H1 (cell line): ENCODE measurements around the gene CTCF. TPM values are rescaled to one million over a fixed set of nuclear protein-coding genes. Genes with fewer than 3 reads are reported as not detected.

Source experiments
- CBX5 ChIP-seq: fragments of 300-800, 300-1000 bp; sonication (generic); IDR thresholded peaks from 2 replicates; pipeline ENCODE4 v1.7.1; 2016; ENCODE audit warnings: antibody characterized with exemption, low read length, low read depth
- CHD7 ChIP-seq: fragments of 300-600 bp; sonication (generic); IDR thresholded peaks from 2 replicates; pipeline ENCODE4 v1.7.1; 2012; ENCODE audit warnings: low read length, moderate library complexity, mild to moderate bottlenecking, inconsistent platforms; ENCODE audit not compliant: insufficient replicate concordance
- MAFK ChIP-seq: IDR thresholded peaks from 2 replicates; pipeline ENCODE4 v1.6.1; 2012; ENCODE audit warnings: low read depth, mild to moderate bottlenecking, improper control_type of control experiment, low read length
- RAD21 ChIP-seq, 2 experiments: IDR thresholded peaks in 1 of 2; conservative IDR thresholded peaks in 1 of 2; 2 replicates each; pipeline ENCODE4 v1.6.1; 2011; ENCODE audit warnings: low read depth in 2 of 2, low read length in 2 of 2, improper control_type of control experiment in 1 of 2, inconsistent platforms in 1 of 2, mild to moderate bottlenecking in 1 of 2, moderate library complexity in 1 of 2
- RXRA ChIP-seq: IDR thresholded peaks from 2 replicates; pipeline ENCODE4 v1.6.1; 2011; ENCODE audit warnings: low read depth, mild to moderate bottlenecking, low read length, moderate library complexity; ENCODE audit not compliant: insufficient read depth
- polyA plus RNA-seq, 7 experiments: library from polyadenylated mRNA; depleted of rRNA in 3 of 7; stranded (reverse) in 5 of 7; unstranded in 2 of 7; fragments of >200 nt in 5 of 7; fragments of 200-250 nt in 2 of 7; gene quantifications; 1 replicate in 5 of 7; 2 replicates in 1 of 7; 4 replicates in 1 of 7; pipeline versions ENCODE4 v1.2.1 to v1.2.3, GENCODE V29; 2011 to 2013; ENCODE audit warnings: missing spikeins in 2 of 7, mixed read lengths in 2 of 7
- total RNA-seq: library from RNA; stranded (reverse); fragmentation: NEBNext Ultra II Directional; extraction: Animal tissue kit (Norgen Biotek cat#: 25700); gene quantifications from 2 replicates; pipeline ENCODE4 v1.2.1, GENCODE V29; 2021

Gene CTCF
- total and polyA plus RNA-seq, 2 of the 8 experiments (the other 6 are each of a cell fraction or from before 2014, with no cell fraction given): 32.4 to 66.0 TPM

DNA sequence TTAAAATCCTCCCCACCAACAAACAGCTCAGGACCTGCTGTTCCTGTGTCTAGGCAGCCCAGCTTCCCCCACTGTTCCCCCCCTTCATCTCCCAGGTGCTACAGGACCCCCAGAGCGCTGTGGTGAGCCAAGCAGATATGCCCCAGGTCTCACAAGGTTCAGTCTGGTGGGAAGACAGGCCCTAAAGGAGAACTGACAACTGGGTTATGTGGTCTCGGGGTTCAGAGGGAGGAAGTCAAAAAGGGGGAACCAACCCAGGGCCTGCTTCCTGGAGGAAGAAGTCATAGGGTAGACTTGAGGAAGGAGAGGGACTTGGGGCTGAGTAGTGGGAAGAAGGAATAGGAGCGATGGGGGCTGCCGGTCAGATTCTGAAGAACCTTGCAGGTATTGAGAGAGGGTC is 31.1 kb upstream of the CTCF start (continued):
- TF ChIP-seq CBX5: no peak
- no peak for TF ChIP-seq MAFK
- TF ChIP-seq CHD7: no peak
- no peak for TF ChIP-seq RAD21 (IDR thresholded peaks at IDR 0.05 in 1 of 2, conservative IDR thresholded peaks at IDR 0.05 in 1 of 2; ENCODE audit: low read depth in 2 of 2, low read length in 2 of 2)
- TF ChIP-seq RXRA: no peak
- TF ChIP-seq, all 59 proteins: peak for 0
